Left forelimb (tissue), 1 donor: ENCODE measurements around the gene SNAPC4.

Experiments
- DNase-seq: peaks from one replicate; pipeline ENCODE4 v3.0.0-alpha.2; 2018; ENCODE audit warnings: low spot score

The SNAPC4 gene

GRCh38 chr9:136392538-136393449, 7.2 kb downstream of the SNAPC4 start:
- no peak for DNase-seq

- no peak for DNase-seq
These were observed 8.0 kb downstream of the SNAPC4 start for GRCh38 chr9:136391737-136392537.

GRCh38 chr9:136389396-136389795, 10.6 kb downstream of the SNAPC4 start:
- no peak for DNase-seq

- DNase-seq: no peak
These were observed 12.8 kb downstream of the SNAPC4 start for GRCh38 chr9:136387217-136387616.

- DNase-seq: no peak
These were observed 14.0 kb downstream of the SNAPC4 start for GRCh38 chr9:136386018-136386417.

- DNase-seq: no peak
These were observed 15.0 kb downstream of the SNAPC4 start for GRCh38 chr9:136385015-136385414.

GRCh38 chr9:136383436-136383835, 16.5 kb downstream of the SNAPC4 start:
- DNase-seq: no peak

GRCh38 chr9:136381966-136382513, 17.9 kb downstream of the SNAPC4 start:
- DNase-seq: no peak

- DNase-seq: no peak
These were observed 18.7 kb downstream of the SNAPC4 start for GRCh38 chr9:136381311-136381710.

- no peak for DNase-seq
These were observed 19.6 kb downstream of the SNAPC4 start for GRCh38 chr9:136380381-136380780.

GRCh38 chr9:136379891-136380290, 20.1 kb downstream of the SNAPC4 start:
- DNase-seq: no peak

GRCh38 chr9:136379401-136379800, 20.6 kb downstream of the SNAPC4 start:
- no peak for DNase-seq

- no peak for DNase-seq
These were observed 21.0 kb downstream of the SNAPC4 start for GRCh38 chr9:136379003-136379287.

- no peak for DNase-seq
These were observed 21.6 kb downstream of the SNAPC4 start for GRCh38 chr9:136378170-136379002.

- DNase-seq: no peak
These were observed 22.4 kb downstream of the SNAPC4 start for GRCh38 chr9:136377341-136378169.

- no peak for DNase-seq
These were observed 23.5 kb downstream of the SNAPC4 start for GRCh38 chr9:136376457-136376856.

- DNase-seq: no peak
These were observed 24.9 kb downstream of the SNAPC4 start for GRCh38 chr9:136375096-136375495.

- no peak for DNase-seq
These were observed 25.8 kb downstream of the SNAPC4 start for GRCh38 chr9:136374183-136374575.

GRCh38 chr9:136373300-136374182, 26.4 kb downstream of the SNAPC4 start, which contains the start of gene CARD9:
Gene CARD9 (minus strand): TSS chr9:136373669. CDS start chr9:136372078, 1,591 bp downstream.
- no peak for DNase-seq
